Subcutaneous abdominal adipose tissue (tissue), 5 donors: Measurements from ENCODE around the gene ELAC2.
A peak's percentile ranks its signal among the peaks of the same experiment; 100 is the strongest.

Source experiments
- H3K27ac ChIP-seq: one replicate; pipeline ENCODE4 v1.7.0; 2013; ENCODE audit warnings: low read depth, mild to moderate bottlenecking, inconsistent platforms, low read length, moderate library complexity
- H3K27me3 ChIP-seq, 5 donors: one replicate each; pipeline ENCODE4 v1.7.0; 2013; ENCODE audit warnings: low read length in 5 of 5, inconsistent platforms in 1 of 5; ENCODE audit not compliant: control insufficient read depth in 5 of 5, insufficient read depth in 4 of 5
- H3K36me3 ChIP-seq, 5 donors: one replicate each; pipeline ENCODE4 v1.7.0; 2013; ENCODE audit warnings: low read length in 5 of 5; ENCODE audit not compliant: control insufficient read depth in 5 of 5, insufficient read depth in 5 of 5
- H3K4me1 ChIP-seq, 5 donors: one replicate each; pipeline ENCODE4 v1.7.0; 2013; ENCODE audit warnings: low read length in 5 of 5, mild to moderate bottlenecking in 3 of 5, moderate library complexity in 1 of 5; ENCODE audit not compliant: control insufficient read depth in 5 of 5, insufficient read depth in 5 of 5
- H3K4me3 ChIP-seq, 5 donors: one replicate each; pipeline ENCODE4 v1.7.0; 2013; ENCODE audit warnings: low read length in 5 of 5, low read depth in 1 of 5
- H3K9ac ChIP-seq, 5 donors: one replicate each; pipeline ENCODE4 v1.7.0; 2013; ENCODE audit warnings: low read length in 5 of 5, mild to moderate bottlenecking in 4 of 5, moderate library complexity in 3 of 5
- H3K9me3 ChIP-seq, 5 donors: one replicate each; pipeline ENCODE4 v1.7.0; 2013; ENCODE audit warnings: low read length in 5 of 5; ENCODE audit not compliant: control insufficient read depth in 5 of 5
- donor health status: healthy.
- donor health status: healthy.
- donor health status: healthy.
- donor health status: healthy.
- donor health status: healthy.

The ELAC2 gene

GRCh38 chr17:13036751-13037150, 18.9 kb upstream of the ELAC2 start:
- H3K36me3 ChIP-seq, result no peaks in the 10 kb centered on the region
- H3K27me3 ChIP-seq, result peaks cover 0 to 4% (median 0%) of the 10 kb centered on the region in 5 donors
- no peak overlapping the region for H3K4me3 ChIP-seq
- no peak overlapping the region for H3K27ac ChIP-seq
- peaks cover 0 to 6% (median 5%) of the 10 kb centered on the region in 5 donors for H3K4me1 ChIP-seq
- no peak overlapping the region for H3K9ac ChIP-seq
- peaks cover 0 to 15% (median 10%) of the 10 kb centered on the region in 5 donors for H3K9me3 ChIP-seq

- Histone ChIP-seq H3K4me3 (no peak overlapping the region), H3K36me3 (no peaks in the 10 kb centered on the region), H3K4me1 (peaks cover 0 to 17% (median 13%) of the 10 kb centered on the region in 5 donors), H3K9ac (no peak overlapping the region), H3K9me3 (peaks cover 0 to 15% (median 10%) of the 10 kb centered on the region in 5 donors), H3K27me3 (peaks cover 0 to 3% (median 0%) of the 10 kb centered on the region in 5 donors), H3K27ac (no peak overlapping the region)
Measured at GRCh38 chr17:13035420-13035819, 17.6 kb upstream of the ELAC2 start.

DNA sequence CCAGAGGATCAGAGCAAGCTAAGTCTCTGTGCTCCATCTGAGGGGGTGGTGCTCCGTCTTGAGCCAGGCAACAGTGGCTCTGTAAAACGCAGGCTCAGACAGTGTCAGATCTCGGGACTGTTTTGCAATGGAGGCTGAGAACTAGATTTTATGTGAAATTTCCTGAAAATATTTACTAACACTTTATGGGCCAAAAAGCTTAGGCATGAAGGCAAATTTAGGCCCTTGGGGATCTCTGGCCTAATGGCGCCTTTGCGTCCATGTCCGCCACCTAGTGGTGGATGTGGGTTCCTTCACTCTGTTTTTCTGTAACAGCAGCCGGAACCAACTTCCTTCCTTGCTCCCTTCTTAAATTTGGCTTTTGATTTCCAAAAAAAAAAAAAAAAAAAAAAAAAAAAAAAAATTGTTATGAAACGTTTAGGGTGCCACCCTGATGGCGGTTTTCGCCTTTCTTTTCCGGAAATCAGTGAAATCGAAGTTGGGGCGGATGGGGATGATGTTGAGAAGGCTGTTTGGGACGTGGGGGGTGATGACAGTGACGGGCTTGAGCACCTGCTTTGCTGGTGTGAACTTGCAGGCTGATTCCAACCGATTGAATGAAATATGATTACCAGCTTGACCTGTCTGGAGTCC, 14.0 kb upstream of the ELAC2 start:
- no peaks in the 10 kb centered on the region for H3K27me3 ChIP-seq
- H3K27ac ChIP-seq, result no peak overlapping the region
- peaks cover 0 to 17% (median 13%) of the 10 kb centered on the region in 5 donors for H3K4me1 ChIP-seq
- H3K4me3 ChIP-seq, result peak overlapping the region in 4 of 5 donors; percentile 5 to 36 (median 27)
- peak overlapping the region in 1 of 5 donors; percentile 7 for H3K9ac ChIP-seq
- peaks cover 0 to 14% (median 10%) of the 10 kb centered on the region in 5 donors for H3K9me3 ChIP-seq
- H3K36me3 ChIP-seq, result no peaks in the 10 kb centered on the region

DNA sequence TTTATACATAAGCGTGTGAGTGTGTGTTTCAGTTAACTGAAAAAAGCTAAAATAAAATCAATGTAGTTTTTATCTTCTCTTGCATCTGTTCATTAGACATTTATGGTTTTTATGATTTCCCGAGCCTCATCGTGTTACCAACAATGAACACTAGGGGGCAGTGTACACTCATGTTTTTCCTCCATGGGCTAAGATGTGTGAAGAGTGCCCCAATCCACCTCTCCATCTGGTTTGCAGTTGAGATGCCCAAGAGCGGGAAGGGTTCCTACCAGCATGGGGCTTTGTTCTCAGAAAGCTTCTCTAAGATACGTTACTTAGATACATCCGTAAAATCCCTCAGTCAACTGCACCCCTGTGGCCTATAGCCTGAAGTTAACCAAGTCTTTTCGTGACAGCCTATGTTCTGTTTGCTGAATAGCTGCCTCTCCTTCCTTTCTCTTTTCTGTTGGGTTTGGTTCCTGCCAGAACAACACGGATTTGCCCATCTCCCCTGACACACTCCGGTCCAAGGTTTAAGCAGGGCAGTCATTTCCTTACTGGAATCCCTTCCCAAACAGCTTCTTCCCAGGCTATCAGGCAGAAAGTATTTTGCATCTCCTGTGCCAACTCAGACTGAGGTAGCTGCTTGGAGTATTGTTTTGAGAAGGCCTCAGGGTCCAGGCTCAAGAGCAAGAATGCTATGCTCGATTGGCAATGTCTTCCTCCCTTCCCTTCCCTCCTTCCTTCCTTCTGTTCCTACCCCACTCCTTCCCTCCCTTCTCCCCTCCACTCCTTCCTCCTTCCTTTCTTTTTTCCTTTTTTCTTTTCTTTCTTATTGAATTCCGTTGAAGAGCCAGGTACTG, 12.9 kb upstream of the ELAC2 start:
- Histone ChIP-seq H3K4me3 (no peak overlapping the region), H3K9ac (no peak overlapping the region), H3K4me1 (peaks cover 0 to 17% (median 13%) of the 10 kb centered on the region in 5 donors), H3K36me3 (no peaks in the 10 kb centered on the region), H3K27me3 (no peaks in the 10 kb centered on the region), H3K27ac (no peak overlapping the region), H3K9me3 (peaks cover 0 to 5% (median 3%) of the 10 kb centered on the region in 5 donors)

DNA sequence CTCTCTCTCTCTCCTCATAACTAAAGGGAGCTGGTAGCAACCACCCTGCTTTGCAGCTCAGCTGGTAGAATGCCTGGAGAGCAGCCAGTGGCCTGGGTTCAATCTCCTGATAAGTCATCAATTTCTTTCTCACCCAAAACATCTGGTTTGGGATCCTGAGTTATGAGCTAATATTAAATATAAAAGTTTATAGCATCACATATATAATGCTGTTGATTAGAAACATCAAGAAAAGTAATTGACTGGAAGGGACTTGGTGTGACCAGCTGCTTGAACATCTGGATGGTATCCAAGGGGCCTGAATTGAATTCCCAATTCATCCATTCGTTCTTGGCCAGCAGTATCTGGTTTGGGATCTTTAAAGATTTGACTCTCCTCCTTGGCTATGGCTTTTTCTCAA, 12.2 kb upstream of the ELAC2 start:
- H3K27me3 ChIP-seq, result no peaks in the 10 kb centered on the region
- H3K4me1 ChIP-seq, result peaks cover 0 to 17% (median 13%) of the 10 kb centered on the region in 5 donors

DNA sequence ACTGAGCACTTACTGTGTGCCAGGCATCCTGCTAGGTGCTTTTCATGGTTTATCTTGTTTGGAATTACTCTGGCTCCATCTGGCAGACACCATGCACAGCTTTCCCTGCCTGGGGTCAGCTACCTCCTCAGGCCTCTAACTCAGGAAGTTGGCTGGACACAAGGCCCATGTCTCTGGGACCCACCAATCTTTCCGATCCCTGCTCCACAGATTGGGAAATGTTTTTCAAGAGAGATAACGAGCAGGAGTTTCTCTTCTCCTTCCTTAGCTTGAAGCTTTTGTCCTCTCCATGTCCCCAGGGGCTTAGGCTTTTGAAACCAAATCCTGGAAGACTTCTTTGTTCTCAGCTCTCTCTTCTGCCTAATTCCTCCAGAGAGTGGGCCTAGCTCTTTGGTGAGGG, 11.5 kb upstream of the ELAC2 start:
- no peak overlapping the region for H3K4me3 ChIP-seq
- H3K4me1 ChIP-seq, result peaks cover 2 to 22% (median 18%) of the 10 kb centered on the region in 5 donors
- H3K9me3 ChIP-seq, result no peaks in the 10 kb centered on the region
- H3K36me3 ChIP-seq, result no peaks in the 10 kb centered on the region
- no peak overlapping the region for H3K9ac ChIP-seq
- H3K27me3 ChIP-seq, result no peaks in the 10 kb centered on the region
- H3K27ac ChIP-seq, result no peak overlapping the region

More for the DNA sequence above, 12.2 kb upstream of the ELAC2 start:
- Histone ChIP-seq H3K4me3 (no peak overlapping the region), H3K9ac (no peak overlapping the region), H3K36me3 (no peaks in the 10 kb centered on the region), H3K9me3 (no peaks in the 10 kb centered on the region), H3K27ac (no peak overlapping the region)

- no peaks in the 10 kb centered on the region for H3K27me3 ChIP-seq
- no peaks in the 10 kb centered on the region for H3K9me3 ChIP-seq
- H3K9ac ChIP-seq, result no peak overlapping the region
- no peaks in the 10 kb centered on the region for H3K36me3 ChIP-seq
- peaks cover 2 to 24% (median 22%) of the 10 kb centered on the region in 5 donors for H3K4me1 ChIP-seq
- H3K27ac ChIP-seq, result no peak overlapping the region
- H3K4me3 ChIP-seq, result no peak overlapping the region
Measured at GRCh38 chr17:13027246-13027645, 9.4 kb upstream of the ELAC2 start.

GRCh38 chr17:13025687-13026086, 7.9 kb upstream of the ELAC2 start:
- H3K36me3 ChIP-seq, result no peaks in the 10 kb centered on the region

DNA sequence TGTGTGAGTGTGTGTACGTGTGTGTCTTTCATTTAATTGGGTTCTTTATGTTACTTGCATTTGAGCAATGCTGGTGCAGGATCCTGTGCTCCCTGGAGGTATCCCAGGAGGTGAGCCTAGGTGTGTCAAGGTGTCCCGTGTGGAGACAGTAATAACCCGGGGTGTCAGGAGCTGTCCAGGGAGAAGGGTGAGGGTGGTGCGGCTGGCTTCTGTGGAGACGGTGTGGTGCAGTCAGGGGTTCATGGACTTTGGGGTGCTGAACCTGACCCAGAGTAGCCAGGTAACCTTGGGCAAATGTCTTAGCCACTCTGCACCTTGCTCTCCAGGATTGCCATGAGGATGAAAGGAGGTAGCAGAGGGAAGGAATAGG, 7.4 kb upstream of the ELAC2 start:
- no peaks in the 10 kb centered on the region for H3K9me3 ChIP-seq
- H3K4me3 ChIP-seq, result no peak overlapping the region
- H3K27ac ChIP-seq, result no peak overlapping the region
- H3K36me3 ChIP-seq, result no peaks in the 10 kb centered on the region
- H3K4me1 ChIP-seq, result peaks cover 2 to 9% (median 8%) of the 10 kb centered on the region in 5 donors
- H3K27me3 ChIP-seq, result no peaks in the 10 kb centered on the region
- H3K9ac ChIP-seq, result no peak overlapping the region

More at GRCh38 chr17:13025687-13026086, 7.9 kb upstream of the ELAC2 start:
- H3K4me3 ChIP-seq, result no peak overlapping the region
- no peak overlapping the region for H3K27ac ChIP-seq
- no peak overlapping the region for H3K9ac ChIP-seq
- no peaks in the 10 kb centered on the region for H3K9me3 ChIP-seq
- H3K27me3 ChIP-seq, result no peaks in the 10 kb centered on the region
- peaks cover 2 to 10% (median 9%) of the 10 kb centered on the region in 5 donors for H3K4me1 ChIP-seq
